ENCODE data around the gene ADCY1.

The ADCY1 gene

GRCh38 chr7:45646996-45647825, 73.0 kb downstream of the ADCY1 start:
- Histone ChIP-seq H3K4me1 (ENCODE audit: insufficient read depth, low read length, poor library complexity, severe bottlenecking) (no peaks in the 10 kb centered on the region), H3K9me2 (replicated peaks; ENCODE audit: low read depth, low read length) (no peaks in the 10 kb centered on the region), H3K27me3 (ENCODE audit: insufficient read depth, low read length, poor library complexity, severe bottlenecking) (no peaks in the 10 kb centered on the region), H3K4me3 (ENCODE audit: low read length, poor library complexity, severe bottlenecking) (no peak overlapping the region), H3K79me2 (ENCODE audit: insufficient read depth, low read length) (no peaks in the 10 kb centered on the region), H2AFZ (ENCODE audit: low read length) (no peak overlapping the region), H3F3A (ENCODE audit: low read depth) (no peaks in the 10 kb centered on the region), H3K9ac (ENCODE audit: low read depth, low read length, poor library complexity, severe bottlenecking) (no peak overlapping the region), H3K36me3 (ENCODE audit: insufficient read depth, low read length) (no peaks in the 10 kb centered on the region), H3K4me2 (ENCODE audit: low read depth, low read length, poor library complexity, severe bottlenecking) (no peak overlapping the region), H3K9me3 (ENCODE audit: insufficient read depth, low read depth, low read length) (no peaks in the 10 kb centered on the region), H4K20me1 (ENCODE audit: insufficient read depth, low read length, poor library complexity, severe bottlenecking) (no peaks in the 10 kb centered on the region)
- TF ChIP-seq EZH2phosphoT487 (IDR thresholded peaks at IDR 0.05; ENCODE audit: borderline replicate concordance) (no peak), CTCF (conservative IDR thresholded peaks at IDR 0.05; ENCODE audit: low read length) (no peak)

GRCh38 chr7:45647967-45648670, 74.0 kb downstream of the ADCY1 start:
- no peaks in the 10 kb centered on the region for H3K36me3 ChIP-seq (ENCODE audit: insufficient read depth, low read length)
- no peaks in the 10 kb centered on the region for H3K27me3 ChIP-seq (ENCODE audit: insufficient read depth, low read length, poor library complexity, severe bottlenecking)
- no peak overlapping the region for H3K4me2 ChIP-seq (ENCODE audit: low read depth, low read length, poor library complexity, severe bottlenecking)
- no peak overlapping the region for H2AFZ ChIP-seq (ENCODE audit: low read length)
- no peaks in the 10 kb centered on the region for H3F3A ChIP-seq (ENCODE audit: low read depth)
- no peaks in the 10 kb centered on the region for H3K9me3 ChIP-seq (ENCODE audit: insufficient read depth, low read depth, low read length)
- H3K79me2 ChIP-seq (ENCODE audit: insufficient read depth, low read length) = no peaks in the 10 kb centered on the region
- no peak overlapping the region for H3K9ac ChIP-seq (ENCODE audit: low read depth, low read length, poor library complexity, severe bottlenecking)
- H3K9me2 ChIP-seq (replicated peaks; ENCODE audit: low read depth, low read length) = no peaks in the 10 kb centered on the region
- H4K20me1 ChIP-seq (ENCODE audit: insufficient read depth, low read length, poor library complexity, severe bottlenecking) = no peaks in the 10 kb centered on the region
- no peaks in the 10 kb centered on the region for H3K4me1 ChIP-seq (ENCODE audit: insufficient read depth, low read length, poor library complexity, severe bottlenecking)
- TF ChIP-seq EZH2phosphoT487 (IDR thresholded peaks at IDR 0.05; ENCODE audit: borderline replicate concordance) (no peak), CTCF (conservative IDR thresholded peaks at IDR 0.05; ENCODE audit: low read length) (no peak)
- H3K4me3 ChIP-seq (ENCODE audit: low read length, poor library complexity, severe bottlenecking) = no peak overlapping the region

GRCh38 chr7:45648671-45648995, 74.5 kb downstream of the ADCY1 start:
- TF ChIP-seq EZH2phosphoT487 (IDR thresholded peaks at IDR 0.05; ENCODE audit: borderline replicate concordance) (no peak), CTCF (conservative IDR thresholded peaks at IDR 0.05; ENCODE audit: low read length) (no peak)
- Histone ChIP-seq H3F3A (ENCODE audit: low read depth) (no peaks in the 10 kb centered on the region), H3K79me2 (ENCODE audit: insufficient read depth, low read length) (no peaks in the 10 kb centered on the region), H3K9me2 (replicated peaks; ENCODE audit: low read depth, low read length) (no peaks in the 10 kb centered on the region), H2AFZ (ENCODE audit: low read length) (no peak overlapping the region), H4K20me1 (ENCODE audit: insufficient read depth, low read length, poor library complexity, severe bottlenecking) (no peaks in the 10 kb centered on the region), H3K9me3 (ENCODE audit: insufficient read depth, low read depth, low read length) (no peaks in the 10 kb centered on the region), H3K4me1 (ENCODE audit: insufficient read depth, low read length, poor library complexity, severe bottlenecking) (no peaks in the 10 kb centered on the region), H3K36me3 (ENCODE audit: insufficient read depth, low read length) (no peaks in the 10 kb centered on the region), H3K27me3 (ENCODE audit: insufficient read depth, low read length, poor library complexity, severe bottlenecking) (no peaks in the 10 kb centered on the region), H3K9ac (ENCODE audit: low read depth, low read length, poor library complexity, severe bottlenecking) (no peak overlapping the region), H3K4me3 (ENCODE audit: low read length, poor library complexity, severe bottlenecking) (no peak overlapping the region), H3K4me2 (ENCODE audit: low read depth, low read length, poor library complexity, severe bottlenecking) (no peak overlapping the region)

Data from Loucy (cell line).